NCI-H2081 (cell line): ENCODE results near the gene NPC1L1.
"Not testable (repeated sequence)": the region's sequence is repeated elsewhere in the genome, so short reads cannot be mapped to it uniquely, and the experiment has no call there.

Experiments used
- DNase-seq, 2 experiments: peaks; one replicate each; lab custom pipeline; 2025; lab: John Stamatoyannopoulos, UW

The NPC1L1 gene

GRCh38 chr7:44535348-44536064, 5.6 kb downstream of the NPC1L1 start:
- DNase-seq: no peak

GRCh38 chr7:44534501-44534900, 6.6 kb downstream of the NPC1L1 start:
- peak; percentile 25 to 32 for DNase-seq

DNA sequence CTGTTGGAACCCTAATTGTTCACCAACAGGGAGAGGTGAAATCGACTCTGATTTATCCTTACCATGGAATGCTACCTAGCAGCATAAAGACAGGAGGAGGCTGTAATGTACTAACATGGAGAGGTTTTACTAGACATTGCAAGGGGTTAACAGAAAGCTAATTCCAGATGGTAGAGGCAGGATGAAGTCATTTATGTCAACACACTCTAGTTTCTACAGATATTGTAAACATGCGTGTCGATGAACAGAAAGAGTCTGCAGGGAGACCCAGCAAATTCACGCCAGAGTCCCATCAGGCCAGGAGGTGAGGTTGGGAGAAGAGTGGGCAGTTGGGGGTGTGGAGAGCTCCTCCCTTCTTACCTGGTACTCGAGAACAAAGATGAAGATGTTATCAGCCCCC, 7.0 kb downstream of the NPC1L1 start:
- DNase-seq: no peak

GRCh38 chr7:44533301-44534055, 7.7 kb downstream of the NPC1L1 start:
- DNase-seq: no peak

DNA sequence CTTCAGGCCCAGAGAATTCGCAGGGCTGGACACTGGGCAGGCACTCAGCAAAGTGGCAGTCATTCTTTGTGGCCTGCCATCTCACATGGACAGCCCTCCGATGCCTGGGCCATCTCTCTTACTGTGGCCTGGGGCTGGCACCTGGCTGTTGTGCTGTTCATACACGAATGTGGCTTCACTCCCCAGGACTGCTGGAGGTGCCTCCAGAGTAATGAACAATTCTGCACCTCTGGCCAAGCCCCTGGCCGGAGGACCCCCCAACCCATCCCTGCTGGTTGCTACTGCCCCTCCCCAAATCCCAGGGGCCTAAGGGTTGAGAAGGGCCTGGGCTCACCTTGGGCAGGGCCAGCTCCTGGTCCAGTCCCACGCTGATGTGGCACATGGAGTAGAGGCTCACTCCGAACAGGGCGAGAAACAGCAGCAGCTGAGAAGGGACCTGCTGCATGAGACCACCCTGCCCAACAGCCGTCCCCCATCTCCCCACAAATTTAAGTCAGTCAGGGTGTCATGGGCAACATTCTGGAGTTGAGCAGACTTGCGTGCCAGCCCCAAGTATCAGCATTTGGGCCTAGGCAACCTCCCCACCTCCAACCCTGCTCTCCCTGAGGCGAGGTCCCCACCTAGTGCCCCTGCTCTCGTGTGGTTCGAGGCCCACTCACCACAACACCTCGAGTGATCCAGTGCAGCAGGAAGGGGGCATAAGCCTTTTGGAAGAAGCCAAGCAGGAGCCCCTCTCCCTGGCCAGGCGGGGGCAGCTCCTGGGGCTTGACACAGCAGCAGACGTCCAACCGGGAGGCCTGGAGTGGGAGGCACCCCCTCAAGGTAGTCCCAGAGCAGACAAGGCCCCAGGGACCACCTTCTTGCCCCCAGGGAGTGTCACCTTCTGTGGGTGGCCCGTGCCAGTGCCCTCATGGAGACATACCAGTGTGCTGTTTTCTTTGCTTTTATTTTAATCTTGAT, 9.4 kb downstream of the NPC1L1 start:
- no peak for DNase-seq

DNA sequence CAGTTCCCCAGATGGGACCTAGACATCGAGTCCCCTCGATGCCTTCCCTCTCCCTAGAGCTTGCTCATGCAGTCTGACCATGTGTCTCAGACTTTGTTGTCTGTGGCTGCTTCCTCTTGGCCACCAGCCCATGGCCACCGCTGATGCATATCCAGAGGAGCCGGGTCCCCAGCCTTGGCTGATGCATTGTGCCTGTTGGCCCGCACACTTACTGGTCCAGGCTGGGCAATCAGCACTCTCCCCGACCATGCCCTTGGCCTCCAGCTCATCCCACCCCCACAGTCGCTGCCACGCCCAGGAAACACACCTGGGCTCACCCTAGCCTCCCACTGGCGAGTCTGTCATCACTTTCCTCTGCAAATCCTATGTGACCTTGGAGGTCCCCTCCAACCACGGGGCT, 10.1 kb downstream of the NPC1L1 start:
- no peak for DNase-seq

DNA sequence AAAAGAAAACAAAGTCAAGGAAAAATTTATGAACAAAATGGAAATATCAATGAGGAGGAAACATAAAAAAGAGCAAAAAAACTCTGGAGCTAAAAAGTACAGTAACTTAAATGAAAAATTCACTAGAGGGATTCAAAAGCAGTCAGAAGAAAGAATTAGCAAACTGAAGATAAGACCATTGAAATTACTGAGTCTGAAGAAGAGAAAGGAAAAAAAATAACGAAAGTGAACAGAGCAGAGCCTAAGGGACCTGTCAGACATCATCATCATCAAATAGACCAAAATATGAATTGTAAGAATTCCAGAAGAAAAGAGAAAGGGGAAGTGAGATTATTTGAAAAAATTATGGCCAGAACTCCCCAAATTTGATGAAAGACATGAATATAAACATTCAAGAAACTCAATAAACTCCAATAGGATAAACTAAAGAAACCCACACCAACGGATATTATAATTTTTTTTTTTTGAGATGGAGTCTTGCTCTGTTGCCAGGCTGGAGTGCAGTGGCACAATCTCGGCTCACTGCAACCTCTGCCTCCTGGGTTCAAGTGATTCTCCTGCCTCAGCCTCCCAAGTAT, 16.2 kb downstream of the NPC1L1 start:
- DNase-seq: no peak

GRCh38 chr7:44522315-44522714, 18.8 kb downstream of the NPC1L1 start:
- no peak for DNase-seq

GRCh38 chr7:44521347-44522095, 19.6 kb downstream of the NPC1L1 start:
- DNase-seq: no peak

GRCh38 chr7:44520574-44520973, 20.6 kb downstream of the NPC1L1 start:
- DNase-seq: no peak

DNA sequence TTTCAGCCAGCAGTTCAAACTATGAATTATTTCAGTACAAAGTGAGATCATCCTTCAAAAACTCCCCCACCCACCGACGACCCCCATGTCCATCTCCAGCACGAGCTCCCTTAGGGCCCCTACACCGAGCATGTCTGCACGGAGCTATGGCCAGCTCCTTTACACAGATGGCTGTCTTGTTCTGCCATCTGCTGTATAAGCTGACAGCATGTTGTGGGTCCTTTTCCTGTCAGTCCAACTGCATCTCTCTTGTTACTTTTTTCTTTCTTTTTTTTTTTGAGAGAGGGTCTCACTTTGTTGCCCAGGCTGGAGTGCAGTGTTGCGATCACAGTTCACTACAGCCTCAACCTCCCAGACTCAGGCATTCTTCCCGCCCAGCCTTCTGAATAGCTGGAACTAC, 21.6 kb downstream of the NPC1L1 start:
- DNase-seq: no peak

DNA sequence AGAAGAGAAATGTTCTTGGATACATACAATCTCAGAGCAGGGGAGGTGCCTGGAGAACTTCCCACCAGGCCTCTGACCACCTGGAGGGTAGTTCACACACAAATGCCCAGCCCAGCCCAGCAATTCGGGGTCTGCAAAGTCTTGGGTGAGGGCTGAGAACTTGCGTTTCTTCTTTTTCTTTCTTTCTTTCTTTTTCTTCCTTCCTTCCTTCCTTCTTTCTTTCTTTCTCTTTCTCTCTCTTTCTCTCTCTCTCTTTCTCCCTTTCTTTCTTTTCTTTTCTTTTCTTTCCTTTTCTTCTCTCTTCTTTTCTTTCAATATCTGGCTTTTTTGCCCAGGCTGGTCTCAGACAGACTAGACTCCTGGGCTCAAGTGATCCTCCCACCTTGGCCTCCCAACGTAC, 22.4 kb downstream of the NPC1L1 start:
- DNase-seq: no peak

DNA sequence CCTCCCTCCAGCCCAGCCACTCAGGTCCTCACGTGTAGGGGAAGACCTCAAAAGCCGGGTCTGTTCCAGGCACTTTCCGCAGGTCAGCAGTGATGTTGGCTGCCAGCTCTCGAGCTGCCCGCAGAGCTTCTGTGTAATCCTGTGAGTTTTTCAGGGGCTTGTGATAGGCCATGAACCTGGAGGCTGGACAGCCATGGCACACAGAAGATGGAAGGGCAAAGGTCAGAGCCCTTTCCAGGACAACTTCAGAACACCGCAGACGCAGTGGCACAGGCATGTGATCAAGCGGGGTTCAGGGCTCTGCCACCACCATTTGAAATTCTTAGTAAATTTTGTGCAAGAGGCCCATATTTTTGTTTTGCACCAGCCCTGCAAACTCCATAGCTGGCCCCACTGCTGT, 24.0 kb downstream of the NPC1L1 start:
- no peak for DNase-seq

DNA sequence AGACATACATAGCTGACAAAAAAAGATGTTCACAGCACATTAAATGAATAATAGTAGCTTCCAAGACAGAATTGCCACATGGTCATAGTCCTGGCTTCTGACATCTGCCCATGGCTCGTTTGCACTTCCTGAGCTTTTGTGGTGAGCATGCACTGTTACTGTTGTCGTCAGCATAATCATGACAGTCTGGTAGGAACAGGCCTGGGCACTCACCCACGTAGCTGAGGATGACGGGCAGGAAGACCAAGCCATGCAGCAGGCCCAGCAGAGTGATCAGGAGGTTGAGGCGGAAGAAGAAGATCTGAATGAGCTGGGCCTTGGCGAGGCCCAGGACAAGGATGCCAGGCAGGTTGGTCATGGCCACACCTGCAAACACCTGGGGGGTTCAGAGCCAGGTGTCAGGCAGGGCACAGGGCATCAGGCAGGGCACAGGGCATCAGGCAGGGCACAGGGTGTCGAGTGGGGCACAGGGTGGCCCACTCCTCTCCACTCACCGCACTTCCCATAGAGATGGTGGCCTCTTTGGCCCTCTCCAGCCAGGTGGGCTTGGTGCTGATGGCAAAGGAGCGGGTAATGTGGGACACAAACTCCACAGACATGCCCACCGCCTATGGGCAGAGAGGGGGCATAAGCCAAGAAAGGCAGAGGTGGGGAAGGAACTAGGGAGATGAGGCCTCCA, 25.4 kb downstream of the NPC1L1 start:
- DNase-seq: no peak

DNA sequence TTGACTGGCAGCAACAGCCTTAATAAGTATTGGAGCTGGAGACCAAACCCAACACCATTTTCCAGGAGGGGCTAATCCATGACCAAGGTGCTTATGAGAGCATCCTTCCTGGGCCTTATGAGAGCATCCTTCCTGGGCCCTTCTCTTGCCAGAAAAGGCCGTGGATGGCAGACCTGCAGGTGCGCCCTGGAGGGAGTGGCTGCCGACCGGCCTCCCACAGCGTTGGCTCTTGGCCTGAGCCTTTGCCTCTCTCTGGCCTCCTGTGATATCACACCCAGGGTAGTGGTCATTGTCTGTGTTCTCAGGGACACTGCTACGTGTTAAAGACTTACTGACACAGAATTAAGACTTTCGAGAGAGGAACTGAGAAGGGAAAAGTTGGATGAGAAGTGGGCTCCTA, 28.4 kb downstream of the NPC1L1 start:
- DNase-seq: no peak

DNA sequence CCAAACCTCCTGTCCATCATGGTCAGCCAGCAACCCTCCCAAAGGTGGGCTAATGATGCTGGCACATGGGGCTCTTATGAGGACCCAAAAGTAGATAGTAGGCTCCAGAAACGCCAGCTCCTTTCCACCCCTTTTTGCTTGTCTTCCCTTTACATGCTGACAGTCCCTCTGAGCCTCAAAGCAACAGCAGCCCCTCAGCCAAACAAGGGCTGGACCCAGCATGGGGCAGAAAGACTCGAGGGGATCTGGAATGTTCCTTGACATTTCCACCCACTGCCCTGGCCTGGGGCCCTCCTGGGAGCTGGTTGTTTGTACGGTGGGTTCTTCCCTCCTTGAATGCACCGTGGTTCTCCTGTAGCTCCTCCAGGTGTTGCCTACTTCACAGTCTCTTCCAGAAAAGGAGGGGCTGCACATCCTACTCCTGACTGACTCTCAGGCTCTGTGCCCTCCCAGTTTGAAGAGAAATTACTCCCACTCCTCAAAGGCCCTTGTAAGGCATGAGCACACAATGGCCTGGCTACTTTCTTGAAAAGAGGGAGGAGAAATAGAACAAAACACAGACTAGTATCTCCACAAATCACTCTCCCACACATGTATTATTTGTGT, 29.2 kb downstream of the NPC1L1 start:
- no peak for DNase-seq

GRCh38 chr7:44511236-44511635, 29.9 kb downstream of the NPC1L1 start:
- no peak for DNase-seq

DNA sequence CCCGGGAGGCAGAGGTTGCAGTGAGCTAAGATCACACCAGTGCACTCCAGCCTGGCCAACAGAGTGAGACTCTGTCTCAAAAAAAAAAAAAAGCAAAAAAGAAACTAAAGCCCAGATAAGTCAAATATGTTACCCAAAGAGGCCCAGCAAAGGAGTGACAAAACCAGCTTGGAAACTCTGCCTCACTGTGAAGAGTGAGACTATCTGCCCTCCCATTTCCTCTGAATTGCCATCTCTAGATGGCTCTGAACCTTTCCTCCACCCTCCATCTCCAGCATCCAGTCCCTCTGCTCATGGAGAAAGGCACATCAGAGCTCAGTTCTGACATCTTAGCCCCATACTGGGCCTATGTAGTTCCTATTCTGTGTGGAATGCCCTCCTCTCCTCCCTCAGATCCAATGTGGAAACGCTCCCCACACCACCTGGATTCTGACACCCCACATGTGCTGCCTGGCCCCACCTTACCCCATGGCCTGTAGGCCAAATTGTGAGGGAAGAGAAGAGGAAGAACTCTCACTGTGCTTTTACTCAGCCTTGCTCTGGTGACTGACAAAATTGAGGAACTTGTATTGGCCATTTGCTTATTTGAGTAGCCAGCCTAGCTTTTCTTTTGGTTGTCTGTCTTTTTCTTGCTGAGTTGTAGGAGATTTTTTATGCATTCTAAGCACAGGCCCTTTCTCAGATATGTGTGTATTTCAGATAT, 32.7 kb downstream of the NPC1L1 start:
- DNase-seq: no peak

- not testable (repeated sequence) for DNase-seq
Measured at GRCh38 chr7:44506592-44507288, 34.4 kb downstream of the NPC1L1 start.
